Gastrocnemius medialis (tissue), 4 donors: ENCODE measurements around the gene TFF1.

Experiments used
- POLR2A ChIP-seq, 2 donors: fragments of 450-650 bp; IDR thresholded peaks; one replicate each; pipeline ENCODE4 v1.6.1; 2017; ENCODE audit warnings: antibody characterized with exemption in 2 of 2, mild to moderate bottlenecking in 2 of 2, moderate library complexity in 2 of 2
- TF ChIP-seq, protein P1 (sequence below), 5 experiments: fragments of 450-650 bp in 3 of 5; fragments of 200-600 bp in 2 of 5; sonication (generic) in 2 of 5; IDR thresholded peaks in 4 of 5; conservative IDR thresholded peaks in 1 of 5; 1 replicate in 4 of 5; 2 replicates in 1 of 5; pipeline ENCODE4 v1.5.1; 2016 to 2019; ENCODE audit warnings: antibody characterized with exemption in 5 of 5, mild to moderate bottlenecking in 3 of 5, moderate library complexity in 3 of 5

- TF ChIP-seq, protein P1, sequence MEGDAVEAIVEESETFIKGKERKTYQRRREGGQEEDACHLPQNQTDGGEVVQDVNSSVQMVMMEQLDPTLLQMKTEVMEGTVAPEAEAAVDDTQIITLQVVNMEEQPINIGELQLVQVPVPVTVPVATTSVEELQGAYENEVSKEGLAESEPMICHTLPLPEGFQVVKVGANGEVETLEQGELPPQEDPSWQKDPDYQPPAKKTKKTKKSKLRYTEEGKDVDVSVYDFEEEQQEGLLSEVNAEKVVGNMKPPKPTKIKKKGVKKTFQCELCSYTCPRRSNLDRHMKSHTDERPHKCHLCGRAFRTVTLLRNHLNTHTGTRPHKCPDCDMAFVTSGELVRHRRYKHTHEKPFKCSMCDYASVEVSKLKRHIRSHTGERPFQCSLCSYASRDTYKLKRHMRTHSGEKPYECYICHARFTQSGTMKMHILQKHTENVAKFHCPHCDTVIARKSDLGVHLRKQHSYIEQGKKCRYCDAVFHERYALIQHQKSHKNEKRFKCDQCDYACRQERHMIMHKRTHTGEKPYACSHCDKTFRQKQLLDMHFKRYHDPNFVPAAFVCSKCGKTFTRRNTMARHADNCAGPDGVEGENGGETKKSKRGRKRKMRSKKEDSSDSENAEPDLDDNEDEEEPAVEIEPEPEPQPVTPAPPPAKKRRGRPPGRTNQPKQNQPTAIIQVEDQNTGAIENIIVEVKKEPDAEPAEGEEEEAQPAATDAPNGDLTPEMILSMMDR (IDR thresholded peaks at IDR 0.05 in 4 of 5, conservative IDR thresholded peaks at IDR 0.05 in 1 of 5), result no peak
- no peak for TF ChIP-seq POLR2A (IDR thresholded peaks at IDR 0.05)
Measured at GRCh38 chr21:42350927-42351426, 15.4 kb downstream of the TFF1 start, which contains the start of gene TFF2.
